Immature natural killer cell (primary cell): ENCODE data around the gene KCNH6. TPM values are rescaled to one million over a fixed set of nuclear protein-coding genes. Genes with fewer than 3 reads are reported as not detected.

Source experiments
- DNase-seq, 3 donors: peaks; one replicate each; pipeline ENCODE4 v3.0.0; 2022; ENCODE audit warnings: mixed read lengths in 1 of 3
- H3K27ac Mint-ChIP-seq, 6 donors: one replicate each; pipeline ENCODE4 v1.8.0; 2020; ENCODE audit warnings: mixed read lengths in 6 of 6, mild to moderate bottlenecking in 5 of 6, inconsistent platforms in 4 of 6, moderate library complexity in 3 of 6
- H3K27me3 Mint-ChIP-seq, 3 donors: one replicate each; pipeline ENCODE4 v1.8.0; 2020 to 2021; ENCODE audit warnings: low read depth in 3 of 3, mild to moderate bottlenecking in 3 of 3, mixed read lengths in 3 of 3, moderate library complexity in 3 of 3, inconsistent platforms in 1 of 3
- H3K36me3 Mint-ChIP-seq, 3 donors: one replicate each; pipeline ENCODE4 v1.8.0; 2020; ENCODE audit warnings: mixed read lengths in 3 of 3, inconsistent platforms in 2 of 3, mild to moderate bottlenecking in 2 of 3
- H3K4me1 Mint-ChIP-seq, 2 donors: one replicate each; pipeline ENCODE4 v1.8.0; 2020; ENCODE audit warnings: inconsistent platforms in 2 of 2, mild to moderate bottlenecking in 2 of 2, mixed read lengths in 2 of 2, moderate library complexity in 1 of 2
- H3K4me3 Mint-ChIP-seq, 5 donors: one replicate each; pipeline ENCODE4 v1.8.0; 2020; ENCODE audit warnings: mild to moderate bottlenecking in 5 of 5, mixed read lengths in 5 of 5, inconsistent platforms in 3 of 5, moderate library complexity in 3 of 5
- H3K9me3 Mint-ChIP-seq, 6 donors: one replicate each; pipeline ENCODE4 v1.8.0; 2020; ENCODE audit warnings: mild to moderate bottlenecking in 6 of 6, mixed read lengths in 6 of 6, inconsistent platforms in 4 of 6, moderate library complexity in 3 of 6
- polyA plus RNA-seq, 3 donors: library from polyadenylated mRNA; unstranded; fragments of 300-500 nt; fragmentation: Illumina TruSeq; gene quantifications; one replicate each; pipeline ENCODE4 v1.2.3, GENCODE V29; 2021

The KCNH6 gene
- polyA plus RNA-seq, 3 donors from 2014 or later: not detected

- Mint-ChIP-seq H3K4me1 (peaks cover 8 to 10% of the 10 kb centered on the region in 2 donors), H3K9me3 (peaks cover 0 to 2% (median 0%) of the 10 kb centered on the region in 6 donors), H3K36me3 (no peaks in the 10 kb centered on the region), H3K27ac (no peak overlapping the region), H3K4me3 (no peak overlapping the region), H3K27me3 (peaks cover 0 to 2% (median 0%) of the 10 kb centered on the region in 3 donors)
- no peak for DNase-seq
These were observed 3.7 kb downstream of the KCNH6 start for GRCh38 chr17:63526861-63527260.

GRCh38 chr17:63528183-63528582, 5.0 kb downstream of the KCNH6 start:
- Mint-ChIP-seq H3K36me3 (no peaks in the 10 kb centered on the region), H3K4me3 (no peak overlapping the region), H3K27ac (no peak overlapping the region), H3K9me3 (peaks cover 0 to 2% (median 0%) of the 10 kb centered on the region in 6 donors), H3K27me3 (peaks cover 0 to 2% (median 0%) of the 10 kb centered on the region in 3 donors), H3K4me1 (peaks cover 8 to 10% of the 10 kb centered on the region in 2 donors)
- DNase-seq: no peak

GRCh38 chr17:63529711-63530556, 6.8 kb downstream of the KCNH6 start:
- Mint-ChIP-seq H3K9me3 (no peaks in the 10 kb centered on the region), H3K27me3 (peaks cover 0 to 2% (median 2%) of the 10 kb centered on the region in 3 donors), H3K27ac (no peak overlapping the region), H3K4me3 (no peak overlapping the region), H3K4me1 (no peaks in the 10 kb centered on the region), H3K36me3 (no peaks in the 10 kb centered on the region)
- DNase-seq: no peak

GRCh38 chr17:63530557-63531021, 7.4 kb downstream of the KCNH6 start:
- H3K4me1 Mint-ChIP-seq: no peaks in the 10 kb centered on the region
- no peak overlapping the region for H3K27ac Mint-ChIP-seq
- H3K27me3 Mint-ChIP-seq: peaks cover 0 to 2% (median 2%) of the 10 kb centered on the region in 3 donors
- DNase-seq: no peak
- H3K9me3 Mint-ChIP-seq: no peaks in the 10 kb centered on the region
- no peak overlapping the region for H3K4me3 Mint-ChIP-seq
- no peaks in the 10 kb centered on the region for H3K36me3 Mint-ChIP-seq

GRCh38 chr17:63531022-63531965, 8.1 kb downstream of the KCNH6 start:
- DNase-seq: no peak
- Mint-ChIP-seq H3K27ac (no peak overlapping the region), H3K9me3 (no peaks in the 10 kb centered on the region), H3K27me3 (peaks cover 0 to 7% (median 3%) of the 10 kb centered on the region in 3 donors), H3K4me1 (no peaks in the 10 kb centered on the region), H3K36me3 (no peaks in the 10 kb centered on the region), H3K4me3 (no peak overlapping the region)

- H3K4me3 Mint-ChIP-seq: no peak overlapping the region
- H3K4me1 Mint-ChIP-seq: no peaks in the 10 kb centered on the region
- no peaks in the 10 kb centered on the region for H3K36me3 Mint-ChIP-seq
- H3K9me3 Mint-ChIP-seq: no peaks in the 10 kb centered on the region
- no peak for DNase-seq
- H3K27me3 Mint-ChIP-seq: peaks cover 0 to 10% (median 3%) of the 10 kb centered on the region in 3 donors
- H3K27ac Mint-ChIP-seq: no peak overlapping the region
These were observed 10.4 kb downstream of the KCNH6 start for GRCh38 chr17:63533433-63534077.

- Mint-ChIP-seq H3K4me1 (no peaks in the 10 kb centered on the region), H3K4me3 (no peak overlapping the region), H3K36me3 (no peaks in the 10 kb centered on the region), H3K27me3 (peaks cover 0 to 13% (median 7%) of the 10 kb centered on the region in 3 donors), H3K9me3 (no peaks in the 10 kb centered on the region), H3K27ac (no peak overlapping the region)
- no peak for DNase-seq
These were observed 11.0 kb downstream of the KCNH6 start for GRCh38 chr17:63534078-63534570.

- H3K9me3 Mint-ChIP-seq: peaks cover 0 to 2% (median 0%) of the 10 kb centered on the region in 6 donors
- H3K36me3 Mint-ChIP-seq: no peaks in the 10 kb centered on the region
- no peaks in the 10 kb centered on the region for H3K4me1 Mint-ChIP-seq
- no peak overlapping the region for H3K27ac Mint-ChIP-seq
- H3K4me3 Mint-ChIP-seq: no peak overlapping the region
- peaks cover 0 to 19% (median 11%) of the 10 kb centered on the region in 3 donors for H3K27me3 Mint-ChIP-seq
- no peak for DNase-seq
These were observed 11.8 kb downstream of the KCNH6 start for GRCh38 chr17:63534816-63535455.

- H3K36me3 Mint-ChIP-seq: no peaks in the 10 kb centered on the region
- peaks cover 0 to 2% (median 0%) of the 10 kb centered on the region in 6 donors for H3K9me3 Mint-ChIP-seq
- H3K27me3 Mint-ChIP-seq: peaks cover 0 to 22% (median 13%) of the 10 kb centered on the region in 3 donors
- H3K4me1 Mint-ChIP-seq: no peaks in the 10 kb centered on the region
- no peak for DNase-seq
- no peak overlapping the region for H3K4me3 Mint-ChIP-seq
- H3K27ac Mint-ChIP-seq: no peak overlapping the region
These were observed 12.5 kb downstream of the KCNH6 start for GRCh38 chr17:63535640-63536039.

- Mint-ChIP-seq H3K27me3 (peaks cover 0 to 28% (median 13%) of the 10 kb centered on the region in 3 donors), H3K36me3 (no peaks in the 10 kb centered on the region), H3K4me1 (no peaks in the 10 kb centered on the region), H3K4me3 (no peak overlapping the region), H3K9me3 (peaks cover 0 to 2% (median 0%) of the 10 kb centered on the region in 6 donors), H3K27ac (no peak overlapping the region)
- no peak for DNase-seq
These were observed 13.8 kb downstream of the KCNH6 start for GRCh38 chr17:63537001-63537400.

- Mint-ChIP-seq H3K4me3 (no peak overlapping the region), H3K4me1 (no peaks in the 10 kb centered on the region), H3K27ac (no peak overlapping the region), H3K36me3 (no peaks in the 10 kb centered on the region), H3K27me3 (peaks cover 0 to 28% (median 15%) of the 10 kb centered on the region in 3 donors), H3K9me3 (peaks cover 0 to 2% (median 0%) of the 10 kb centered on the region in 6 donors)
- DNase-seq: no peak
These were observed 15.0 kb downstream of the KCNH6 start for GRCh38 chr17:63537991-63538692.
